ENCODE results near the gene UBE2S.

The UBE2S gene

DNA sequence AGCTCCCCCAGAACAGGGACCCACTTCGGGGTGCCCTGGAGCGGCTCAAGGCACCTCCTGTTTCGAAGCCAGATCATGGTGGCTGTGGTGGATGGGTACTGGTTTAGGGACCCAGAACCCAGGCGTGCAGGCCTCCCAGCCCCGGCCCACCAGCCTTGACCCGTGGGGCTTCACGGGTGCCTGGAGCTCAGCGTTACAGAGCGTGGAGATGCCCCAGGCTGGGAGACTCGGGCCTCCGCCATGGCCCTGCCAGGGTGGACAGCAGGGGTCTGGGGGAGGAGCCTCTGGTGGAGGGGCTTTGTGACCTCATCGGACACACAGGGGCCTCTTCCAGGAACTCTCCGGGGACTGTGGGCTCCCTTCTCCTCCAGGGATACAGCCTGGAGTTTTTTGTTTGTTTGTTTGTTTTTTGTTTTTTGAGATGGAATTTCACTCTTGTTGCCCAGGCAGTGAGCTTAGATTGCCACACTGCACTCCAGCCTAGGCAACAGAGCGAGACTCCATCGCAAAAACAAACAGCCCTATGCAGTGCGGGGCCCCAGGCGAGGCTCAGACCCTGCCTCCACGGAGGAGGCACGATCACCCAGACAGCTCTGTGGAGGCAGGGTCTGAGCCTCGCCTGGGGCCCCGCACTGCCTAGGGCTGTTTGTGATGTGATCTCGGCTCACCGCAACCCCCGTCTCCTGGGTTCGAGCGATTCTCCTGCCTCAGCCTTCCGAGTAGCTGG lies 44.4 kb downstream of the UBE2S start, which contains the start of gene GARIN5B:
Gene GARIN5B, minus strand, starts transcription at position 271 of the 727 bp plus-strand sequence. Its CDS starts 194 bp downstream, at position 77.
- no peak for DNase-seq (ENCODE audit: low read depth)
- no peak within 1 kb of the TSS for H3K4me3 ChIP-seq (ENCODE audit: low read depth, low read length)
- in situ Hi-C loops (cut with HindIII; ENCODE audit: low sequenced_read_pairs): no loop called here
- TF ChIP-seq, protein P1, sequence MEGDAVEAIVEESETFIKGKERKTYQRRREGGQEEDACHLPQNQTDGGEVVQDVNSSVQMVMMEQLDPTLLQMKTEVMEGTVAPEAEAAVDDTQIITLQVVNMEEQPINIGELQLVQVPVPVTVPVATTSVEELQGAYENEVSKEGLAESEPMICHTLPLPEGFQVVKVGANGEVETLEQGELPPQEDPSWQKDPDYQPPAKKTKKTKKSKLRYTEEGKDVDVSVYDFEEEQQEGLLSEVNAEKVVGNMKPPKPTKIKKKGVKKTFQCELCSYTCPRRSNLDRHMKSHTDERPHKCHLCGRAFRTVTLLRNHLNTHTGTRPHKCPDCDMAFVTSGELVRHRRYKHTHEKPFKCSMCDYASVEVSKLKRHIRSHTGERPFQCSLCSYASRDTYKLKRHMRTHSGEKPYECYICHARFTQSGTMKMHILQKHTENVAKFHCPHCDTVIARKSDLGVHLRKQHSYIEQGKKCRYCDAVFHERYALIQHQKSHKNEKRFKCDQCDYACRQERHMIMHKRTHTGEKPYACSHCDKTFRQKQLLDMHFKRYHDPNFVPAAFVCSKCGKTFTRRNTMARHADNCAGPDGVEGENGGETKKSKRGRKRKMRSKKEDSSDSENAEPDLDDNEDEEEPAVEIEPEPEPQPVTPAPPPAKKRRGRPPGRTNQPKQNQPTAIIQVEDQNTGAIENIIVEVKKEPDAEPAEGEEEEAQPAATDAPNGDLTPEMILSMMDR (IDR thresholded peaks at IDR 0.05; ENCODE audit: low read depth, low read length, missing control alignments): no peak

DNA sequence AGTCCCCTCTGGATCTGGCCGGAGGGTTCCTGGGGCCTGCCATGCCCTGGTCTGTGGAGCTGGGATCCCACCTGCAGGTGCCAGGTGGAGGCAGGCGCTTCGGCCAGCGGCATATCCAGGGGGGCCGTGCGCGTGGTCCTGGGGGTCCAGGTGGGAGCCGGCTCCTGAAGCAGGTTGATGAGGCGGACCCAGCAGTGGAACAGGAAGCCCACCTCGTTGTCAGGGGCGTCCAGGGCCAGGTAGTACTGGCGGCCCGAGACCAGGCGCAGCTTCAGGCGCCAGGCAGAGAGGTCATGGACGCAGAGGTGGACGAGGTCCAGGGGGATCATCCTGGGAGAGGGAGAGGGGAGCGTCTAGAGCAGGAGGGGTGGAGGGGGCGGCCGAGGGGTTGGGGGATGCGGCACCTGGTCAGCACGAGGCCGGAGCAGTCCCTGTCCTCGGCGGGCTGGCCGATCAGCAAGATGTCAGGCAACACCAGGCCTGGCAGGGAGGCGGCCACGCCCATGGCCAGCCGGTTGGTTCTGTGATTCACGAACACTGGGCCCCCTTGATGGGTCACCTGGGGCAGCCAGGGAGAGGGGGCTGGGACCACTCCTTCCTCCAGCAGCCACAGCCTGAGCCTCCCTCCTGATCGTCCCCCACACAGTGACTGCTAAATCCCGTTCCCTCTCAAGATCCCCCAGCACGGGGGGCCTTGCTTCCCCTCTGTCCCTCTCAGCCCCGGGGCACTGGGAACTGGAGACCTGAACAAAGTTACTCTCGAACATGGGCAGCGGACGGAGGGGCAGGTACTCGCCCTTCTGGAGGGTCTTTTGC lies 45.2 kb downstream of the UBE2S start:
- TF ChIP-seq, protein P1 (IDR thresholded peaks at IDR 0.05; ENCODE audit: low read depth, low read length, missing control alignments): no peak
- in situ Hi-C loops (cut with HindIII; ENCODE audit: low sequenced_read_pairs): no loop called here
- H3K4me3 ChIP-seq (ENCODE audit: low read depth, low read length): no peak overlapping the region

DNA sequence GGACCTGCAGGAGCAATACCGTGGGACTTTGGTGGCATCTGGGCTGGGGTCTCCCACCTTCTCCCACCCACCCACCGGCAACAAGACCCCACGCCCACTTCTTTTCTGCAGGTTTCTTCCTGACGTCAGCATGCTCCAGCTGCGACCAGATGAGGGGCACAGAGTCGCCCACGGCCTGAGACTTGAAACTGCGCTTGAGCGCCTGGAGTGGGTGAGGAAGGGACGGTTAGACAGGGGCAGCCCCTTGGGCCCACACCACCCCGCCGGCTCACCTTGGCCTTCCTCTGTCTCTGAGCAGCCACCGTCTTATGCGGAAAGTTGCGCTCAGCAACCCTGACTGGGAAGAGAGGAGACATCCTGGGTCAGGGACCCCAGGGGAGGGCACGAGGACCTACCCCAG lies 46.7 kb downstream of the UBE2S start:
- no peak for DNase-seq (ENCODE audit: low read depth)
- in situ Hi-C loops (cut with HindIII; ENCODE audit: low sequenced_read_pairs): no loop called here
- TF ChIP-seq, protein P1 (IDR thresholded peaks at IDR 0.05; ENCODE audit: low read depth, low read length, missing control alignments): no peak

More for the DNA sequence above, 45.2 kb downstream of the UBE2S start:
- no peak for DNase-seq (ENCODE audit: low read depth)

DNA sequence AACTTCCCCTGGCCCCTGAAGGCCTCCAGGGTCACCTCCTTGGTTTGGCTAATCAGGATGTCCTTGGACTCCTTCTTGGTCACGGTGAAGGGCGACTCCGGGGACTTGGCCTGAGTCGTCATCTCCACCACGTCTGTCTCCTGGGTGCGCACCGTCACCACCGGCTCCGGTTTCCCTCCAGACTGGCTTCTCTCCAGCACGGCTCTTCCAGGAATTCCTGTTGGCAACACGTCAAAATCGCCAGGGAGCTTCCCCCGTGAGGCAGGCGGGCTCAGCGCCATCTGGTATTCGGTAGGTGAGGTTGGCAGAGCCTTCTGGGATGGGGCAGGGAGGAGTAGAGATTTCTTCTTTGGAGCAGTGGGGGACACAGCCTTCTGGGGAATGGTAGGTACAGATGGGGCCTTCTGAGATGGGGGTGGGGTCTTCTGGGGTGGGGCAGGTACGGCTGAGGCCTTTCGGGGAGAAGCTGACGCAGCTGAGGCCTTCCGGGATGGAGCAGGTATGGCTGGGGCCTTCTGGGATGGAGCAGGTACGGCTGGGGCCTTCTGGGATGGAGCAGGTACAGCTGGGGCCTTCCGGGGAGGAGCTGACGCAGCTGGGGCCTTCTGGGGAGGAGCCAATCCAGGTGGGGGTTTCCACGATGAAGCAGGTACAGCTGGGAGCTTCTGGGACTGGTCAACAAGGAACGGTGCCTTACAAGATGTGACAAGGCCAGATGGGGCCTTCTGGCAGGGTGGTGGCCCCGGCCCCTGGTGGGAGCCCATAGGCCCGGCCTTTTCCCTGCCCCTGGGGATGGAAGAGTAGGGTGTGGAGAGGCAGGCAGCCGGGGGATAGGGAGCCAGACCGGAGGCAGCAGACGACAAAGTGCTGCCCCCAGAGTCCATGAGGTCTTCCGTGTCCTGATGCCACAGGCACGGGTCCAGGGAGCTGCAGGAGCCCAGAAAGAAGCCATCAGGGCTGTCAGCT lies 48.4 kb downstream of the UBE2S start:
- TF ChIP-seq, protein P1 (IDR thresholded peaks at IDR 0.05; ENCODE audit: low read depth, low read length, missing control alignments): no peak
- H3K4me3 ChIP-seq (ENCODE audit: low read depth, low read length): no peak overlapping the region
- in situ Hi-C loops (cut with HindIII; ENCODE audit: low sequenced_read_pairs): loop anchor here (10.0 kb wide), 2 partner anchors 184 to 246 kb away; partner anchors contain the start of genes ZNF524 and ZNF865
- DNase-seq (ENCODE audit: low read depth): no peak

More for the DNA sequence above, 46.7 kb downstream of the UBE2S start:
- H3K4me3 ChIP-seq (ENCODE audit: low read depth, low read length): no peak overlapping the region

DNA sequence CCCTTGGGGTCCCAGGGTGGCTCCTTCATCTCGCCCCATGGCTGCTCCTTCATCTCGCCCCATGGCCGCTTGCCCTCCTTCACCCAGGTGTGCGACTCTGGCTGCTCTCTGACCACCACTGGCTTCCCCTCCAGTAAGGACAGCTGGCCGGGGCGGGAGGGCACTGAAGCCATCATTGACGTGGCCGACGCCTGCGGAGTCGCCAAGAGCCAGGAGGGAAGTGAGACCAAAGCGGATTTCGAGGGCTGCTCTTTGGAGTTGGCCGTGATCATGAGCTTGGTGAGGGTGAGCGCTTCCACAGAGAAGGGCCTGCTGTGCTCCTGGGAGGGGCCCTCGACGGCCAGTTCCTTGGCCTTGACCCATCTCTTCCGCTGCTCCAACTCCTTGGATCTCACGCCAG lies 49.1 kb downstream of the UBE2S start:
- no peak for DNase-seq (ENCODE audit: low read depth)
- TF ChIP-seq, protein P1 (IDR thresholded peaks at IDR 0.05; ENCODE audit: low read depth, low read length, missing control alignments): no peak
- H3K4me3 ChIP-seq (ENCODE audit: low read depth, low read length): no peak overlapping the region
- in situ Hi-C loops (cut with HindIII; ENCODE audit: low sequenced_read_pairs): loop anchor here (10.0 kb wide), 2 partner anchors 184 to 246 kb away; partner anchors contain the start of genes ZNF524 and ZNF865
